Mesenchymal stem cell (in vitro differentiated cells and primary cell): ENCODE data around the gene RHOU.

ENCODE experiments used
- DNase-seq: peaks from one replicate; pipeline ENCODE4 v3.0.0-alpha.2; 2013
- H2AFZ ChIP-seq: one replicate; pipeline ENCODE4 v1.6.1; 2013; ENCODE audit warnings: low read depth, mild to moderate bottlenecking, control low read depth, inconsistent platforms, low read length, moderate library complexity
- H2AK5ac ChIP-seq: 2 replicates; pipeline ENCODE4 v1.6.1; 2013; ENCODE audit warnings: low read length, moderate library complexity, mild to moderate bottlenecking, inconsistent platforms; ENCODE audit not compliant: severe bottlenecking
- H2BK120ac ChIP-seq: one replicate; pipeline ENCODE4 v1.6.1; 2013; ENCODE audit warnings: low read depth, mild to moderate bottlenecking, inconsistent platforms, low read length, moderate library complexity
- H2BK12ac ChIP-seq, 2 experiments: one replicate each; pipeline ENCODE4 v1.6.1; 2013; ENCODE audit warnings: inconsistent platforms in 2 of 2, low read length in 2 of 2, mild to moderate bottlenecking in 2 of 2, moderate library complexity in 2 of 2, control low read depth in 1 of 2
- H2BK15ac ChIP-seq: one replicate; pipeline ENCODE4 v1.6.1; 2013; ENCODE audit warnings: mild to moderate bottlenecking, low read depth, inconsistent platforms; ENCODE audit not compliant: poor library complexity, severe bottlenecking
- H2BK5ac ChIP-seq: 2 replicates; pipeline ENCODE4 v1.6.1; 2013; ENCODE audit warnings: low read depth, mild to moderate bottlenecking, low read length, control low read depth, inconsistent platforms; ENCODE audit not compliant: poor library complexity, severe bottlenecking
- H3K14ac ChIP-seq, 2 experiments: one replicate each; pipeline ENCODE4 v1.6.1; 2013; ENCODE audit warnings: inconsistent platforms in 2 of 2, low read length in 2 of 2, control low read depth in 1 of 2, mild to moderate bottlenecking in 1 of 2, moderate library complexity in 1 of 2
- H3K18ac ChIP-seq, 2 experiments: one replicate each; pipeline ENCODE4 v1.6.1; 2013; ENCODE audit warnings: inconsistent platforms in 2 of 2, low read length in 2 of 2, control low read depth in 1 of 2, low read depth in 1 of 2, mild to moderate bottlenecking in 1 of 2
- H3K23ac ChIP-seq, 2 experiments: one replicate each; pipeline ENCODE4 v1.6.1; 2013; ENCODE audit warnings: inconsistent platforms in 2 of 2, low read length in 2 of 2, mild to moderate bottlenecking in 2 of 2, moderate library complexity in 2 of 2, control low read depth in 1 of 2
- H3K27ac ChIP-seq: 2 replicates; pipeline ENCODE4 v1.5.1; 2013; ENCODE audit warnings: mild to moderate bottlenecking, moderate library complexity, low read length, control low read depth, inconsistent platforms; ENCODE audit not compliant: poor library complexity, severe bottlenecking
- H3K27me3 ChIP-seq, 2 experiments: 2 replicates each; pipeline versions ENCODE4 v1.6.1 to v1.7.0; 2013; ENCODE audit warnings: low read length in 2 of 2, mild to moderate bottlenecking in 2 of 2, moderate library complexity in 2 of 2, control low read depth in 1 of 2, inconsistent platforms in 1 of 2; ENCODE audit not compliant: control insufficient read depth in 1 of 2, insufficient read depth in 1 of 2
- H3K36me3 ChIP-seq, 2 experiments: 2 replicates each; pipeline versions ENCODE4 v1.6.1 to v1.7.0; 2013; ENCODE audit warnings: low read length in 2 of 2, control low read depth in 1 of 2, inconsistent platforms in 1 of 2, low read depth in 1 of 2, mild to moderate bottlenecking in 1 of 2; ENCODE audit not compliant: insufficient read depth in 2 of 2, control insufficient read depth in 1 of 2
- H3K4ac ChIP-seq, 2 experiments: one replicate each; pipeline ENCODE4 v1.6.1; 2013; ENCODE audit warnings: inconsistent platforms in 2 of 2, low read length in 2 of 2, mild to moderate bottlenecking in 2 of 2, moderate library complexity in 2 of 2, control low read depth in 1 of 2, low read depth in 1 of 2
- H3K4me1 ChIP-seq: 2 replicates; pipeline ENCODE4 v1.6.1; 2013; ENCODE audit warnings: low read depth, low read length, control low read depth; ENCODE audit not compliant: control insufficient read depth, insufficient read depth
- H3K4me2 ChIP-seq: 2 replicates; pipeline ENCODE4 v1.6.1; 2013; ENCODE audit warnings: low read length, mild to moderate bottlenecking, inconsistent platforms; ENCODE audit not compliant: poor library complexity, severe bottlenecking
- H3K4me3 ChIP-seq, 2 experiments: 2 replicates each; pipeline versions ENCODE4 v1.5.1 to v1.7.0; 2013; ENCODE audit warnings: low read length in 2 of 2, mild to moderate bottlenecking in 2 of 2, control low read depth in 1 of 2, low read depth in 1 of 2; ENCODE audit not compliant: insufficient read depth in 1 of 2
- H3K79me1 ChIP-seq: replicated peaks from 2 replicates; pipeline ENCODE4 v1.6.1; 2013; ENCODE audit warnings: mild to moderate bottlenecking, control low read depth, low read length, inconsistent platforms; ENCODE audit not compliant: poor library complexity, severe bottlenecking
- H3K9ac ChIP-seq: 2 replicates; pipeline ENCODE4 v1.7.0; 2013; ENCODE audit warnings: mild to moderate bottlenecking, low read length, moderate library complexity
- H3K9me3 ChIP-seq: 2 replicates; pipeline ENCODE4 v1.7.0; 2013; ENCODE audit warnings: mild to moderate bottlenecking, low read length; ENCODE audit not compliant: control insufficient read depth
- H4K8ac ChIP-seq: one replicate; pipeline ENCODE4 v1.6.1; 2013; ENCODE audit warnings: inconsistent platforms, mild to moderate bottlenecking, low read length, moderate library complexity
- H4K91ac ChIP-seq: one replicate; pipeline ENCODE4 v1.6.1; 2013; ENCODE audit warnings: mild to moderate bottlenecking, low read length, inconsistent platforms
- WGBS: methylation state at CpG from one replicate; pipeline ENCODE4 v1.1.7; 2013; ENCODE audit warnings: mixed read lengths; 5-methylcytosine and 5-hydroxymethylcytosine counted together

Gene RHOU

DNA sequence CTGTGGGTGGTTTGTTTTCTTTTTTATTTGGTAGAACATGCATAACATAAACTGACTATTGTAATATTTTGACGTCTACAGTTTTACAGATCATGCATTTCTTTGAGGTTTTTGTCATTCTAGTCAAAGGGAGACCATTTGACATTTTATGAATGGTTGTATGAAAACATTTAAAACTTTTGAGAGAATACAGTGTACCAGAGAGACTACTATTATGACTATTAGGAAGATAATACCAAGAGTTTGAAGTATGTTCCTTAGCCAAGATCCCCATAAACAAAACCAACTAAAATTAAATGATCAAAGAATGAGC, 37.3 kb upstream of the RHOU start:
- H3K9ac ChIP-seq = no peak overlapping the region

DNA sequence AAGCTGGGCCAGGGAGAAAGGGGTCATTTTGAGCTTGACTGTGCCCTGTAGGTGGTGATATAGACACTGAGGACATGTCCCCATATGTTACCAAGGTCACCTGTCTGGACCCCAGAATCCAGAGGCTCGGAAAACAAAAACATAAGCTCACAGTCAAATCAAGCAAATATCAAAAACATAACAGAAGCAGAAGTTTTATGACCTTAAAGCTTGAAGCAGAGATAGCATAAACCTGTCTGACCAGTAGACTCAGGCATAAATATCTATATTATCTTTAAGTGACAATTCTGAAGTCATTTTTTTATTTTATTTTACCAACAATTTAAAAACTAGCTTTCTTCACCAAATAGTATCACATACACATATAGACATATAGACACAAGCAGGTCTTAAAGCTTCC, 32.8 kb upstream of the RHOU start:
- H3K4me3 ChIP-seq = no peak overlapping the region
- H3K4ac ChIP-seq = no peak overlapping the region
- H3K18ac ChIP-seq = no peak overlapping the region
- H3K36me3 ChIP-seq = no peaks in the 10 kb centered on the region
- no peak overlapping the region for H2BK120ac ChIP-seq
- no peak overlapping the region for H2AK5ac ChIP-seq
- H3K4me1 ChIP-seq = no peaks in the 10 kb centered on the region
- 90% methylated on average over 1 of the region's 1 CpG for WGBS
- no peaks in the 10 kb centered on the region for H3K9me3 ChIP-seq
- no peak overlapping the region for H3K27ac ChIP-seq
- no peak overlapping the region for H3K4me2 ChIP-seq
- DNase-seq = no peak
- H2BK12ac ChIP-seq = no peak overlapping the region
- H2BK5ac ChIP-seq = no peak overlapping the region
- H3K9ac ChIP-seq = no peak overlapping the region
- no peaks in the 10 kb centered on the region for H3K79me1 ChIP-seq
- H3K27me3 ChIP-seq = no peaks in the 10 kb centered on the region
- H2BK15ac ChIP-seq = no peak overlapping the region
- H4K91ac ChIP-seq = no peak overlapping the region
- H4K8ac ChIP-seq = no peak overlapping the region
- no peak overlapping the region for H3K14ac ChIP-seq
- no peak overlapping the region for H2AFZ ChIP-seq
- no peak overlapping the region for H3K23ac ChIP-seq

More for the DNA sequence above, 37.3 kb upstream of the RHOU start:
- no peak overlapping the region for H3K4ac ChIP-seq
- no peak overlapping the region for H2AK5ac ChIP-seq
- no peak overlapping the region for H2BK5ac ChIP-seq
- H2BK120ac ChIP-seq = no peak overlapping the region
- DNase-seq = no peak
- H2BK15ac ChIP-seq = no peak overlapping the region
- H2AFZ ChIP-seq = no peak overlapping the region
- H4K91ac ChIP-seq = no peak overlapping the region
- no peaks in the 10 kb centered on the region for H3K4me1 ChIP-seq
- H3K4me2 ChIP-seq = no peak overlapping the region
- no peak overlapping the region for H2BK12ac ChIP-seq
- H3K27me3 ChIP-seq = no peaks in the 10 kb centered on the region
- H3K4me3 ChIP-seq = no peak overlapping the region
- no peak overlapping the region for H3K27ac ChIP-seq
- H3K23ac ChIP-seq = no peak overlapping the region
- no peak overlapping the region for H3K18ac ChIP-seq
- no peak overlapping the region for H3K14ac ChIP-seq
- no peaks in the 10 kb centered on the region for H3K79me1 ChIP-seq
- no peaks in the 10 kb centered on the region for H3K9me3 ChIP-seq
- no peaks in the 10 kb centered on the region for H3K36me3 ChIP-seq
- H4K8ac ChIP-seq = no peak overlapping the region
- no CpG with 5 or more reads among the region's 1 CpG for WGBS

GRCh38 chr1:228706305-228706704, 29.0 kb upstream of the RHOU start:
- Histone ChIP-seq H4K8ac (no peak overlapping the region), H3K14ac (no peak overlapping the region), H3K4me2 (no peak overlapping the region), H3K23ac (no peak overlapping the region), H3K4me3 (no peak overlapping the region), H3K36me3 (no peaks in the 10 kb centered on the region), H3K27me3 (no peaks in the 10 kb centered on the region), H3K18ac (no peak overlapping the region), H2AK5ac (no peak overlapping the region), H3K9ac (no peak overlapping the region), H2BK120ac (no peak overlapping the region), H4K91ac (no peak overlapping the region), H3K79me1 (no peaks in the 10 kb centered on the region), H3K9me3 (no peaks in the 10 kb centered on the region), H2BK5ac (no peak overlapping the region), H2BK15ac (no peak overlapping the region), H3K4me1 (no peaks in the 10 kb centered on the region), H3K4ac (no peak overlapping the region), H2AFZ (no peak overlapping the region), H3K27ac (no peak overlapping the region), H2BK12ac (no peak overlapping the region)
- no peak for DNase-seq
- WGBS = 90% methylated on average over 4 of the region's 4 CpGs

DNA sequence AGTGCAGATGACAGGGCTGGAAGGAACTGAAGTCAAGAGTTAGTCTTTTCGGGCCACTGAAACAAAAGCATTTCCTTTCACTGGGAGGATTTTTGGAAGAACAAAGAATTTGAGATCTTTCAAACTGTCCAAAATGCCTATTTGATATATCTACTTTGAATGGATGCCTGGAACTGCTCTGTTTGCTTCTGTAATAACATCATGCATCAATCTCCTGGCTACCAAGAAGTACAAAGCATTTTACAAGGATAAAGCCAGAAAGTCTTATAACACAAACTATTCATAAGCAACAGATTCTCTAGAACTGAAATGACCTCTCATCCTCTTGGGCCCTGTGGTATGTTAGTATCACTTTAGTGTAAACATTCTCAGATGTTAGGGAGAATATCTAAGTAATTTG, 18.2 kb upstream of the RHOU start:
- H2AFZ ChIP-seq = no peak overlapping the region

More for the DNA sequence above, 18.2 kb upstream of the RHOU start:
- H4K91ac ChIP-seq = no peak overlapping the region
- no peak overlapping the region for H3K4me2 ChIP-seq
- WGBS = 89% methylated on average over 1 of the region's 1 CpG
- no peaks in the 10 kb centered on the region for H3K36me3 ChIP-seq
- H3K9me3 ChIP-seq = no peaks in the 10 kb centered on the region
- no peak overlapping the region for H2BK15ac ChIP-seq
- H3K4me1 ChIP-seq = no peaks in the 10 kb centered on the region
- no peak overlapping the region for H3K27ac ChIP-seq
- DNase-seq = no peak
- H4K8ac ChIP-seq = no peak overlapping the region
- H2BK120ac ChIP-seq = no peak overlapping the region
- H3K4me3 ChIP-seq = no peak overlapping the region
- no peak overlapping the region for H2BK12ac ChIP-seq
- H3K23ac ChIP-seq = no peak overlapping the region
- H2BK5ac ChIP-seq = no peak overlapping the region
- no peaks in the 10 kb centered on the region for H3K79me1 ChIP-seq
- H3K27me3 ChIP-seq = no peaks in the 10 kb centered on the region
- H3K9ac ChIP-seq = no peak overlapping the region
- H2AK5ac ChIP-seq = no peak overlapping the region
- H3K4ac ChIP-seq = no peak overlapping the region
- H3K14ac ChIP-seq = no peak overlapping the region
- no peak overlapping the region for H3K18ac ChIP-seq
